Activated CD4-positive, alpha-beta T cell treated with anti-CD3 and anti-CD28 coated beads, Interleukin-2, amount 10 ng/mL, durations not matched to agents 24 days and 14 days (primary cell): ENCODE measurements around the gene PBX1. TPM values are rescaled to one million over a fixed set of nuclear protein-coding genes. Genes with fewer than 3 reads are reported as not detected.

Experiments
- DNase-seq: peaks from one replicate; pipeline ENCODE4 v3.0.0; 2022
- H3K27ac Mint-ChIP-seq: one replicate; pipeline ENCODE4 v1.8.0; 2022; ENCODE audit warnings: mild to moderate bottlenecking, mixed read lengths
- H3K27me3 Mint-ChIP-seq: one replicate; pipeline ENCODE4 v1.8.0; 2022; ENCODE audit warnings: mixed read lengths
- H3K36me3 Mint-ChIP-seq: one replicate; pipeline ENCODE4 v1.8.0; 2022; ENCODE audit warnings: low read depth, mild to moderate bottlenecking, mixed read lengths
- H3K4me1 Mint-ChIP-seq: one replicate; pipeline ENCODE4 v1.8.0; 2021; ENCODE audit warnings: mixed read lengths
- H3K4me3 Mint-ChIP-seq: one replicate; pipeline ENCODE4 v1.8.0; 2022; ENCODE audit warnings: mild to moderate bottlenecking, moderate library complexity, mixed read lengths
- H3K9me3 Mint-ChIP-seq: one replicate; pipeline ENCODE4 v1.8.0; 2021; ENCODE audit warnings: mixed read lengths
- intact Hi-C: fragments of 100-400 bp; cut with micrococcal nuclease; formaldehyde crosslinking; loops from one replicate; pipeline ENCODE4 v1.15.1; 2023
- total RNA-seq: library from RNA; stranded (reverse); gene quantifications from 2 replicates; pipeline ENCODE4 v1.2.3, GENCODE V29; 2022

PBX1 gene
- total RNA-seq, 1 donor from 2014 or later, result not detected

- H3K4me3 Mint-ChIP-seq, result no peak overlapping the region
- no peaks in the 10 kb centered on the region for H3K4me1 Mint-ChIP-seq
- no peaks in the 10 kb centered on the region for H3K36me3 Mint-ChIP-seq
- no peaks in the 10 kb centered on the region for H3K9me3 Mint-ChIP-seq
- intact Hi-C loops, result no loop called here
- DNase-seq, result no peak
- H3K27me3 Mint-ChIP-seq, result no peaks in the 10 kb centered on the region
- H3K27ac Mint-ChIP-seq, result no peak overlapping the region
These were observed 196.7 kb downstream of the PBX1 start for GRCh38 chr1:164755690-164756089.

GRCh38 chr1:164756741-164757140, 197.8 kb downstream of the PBX1 start:
- no peaks in the 10 kb centered on the region for H3K4me1 Mint-ChIP-seq
- H3K9me3 Mint-ChIP-seq, result no peaks in the 10 kb centered on the region
- H3K27ac Mint-ChIP-seq, result no peak overlapping the region
- H3K27me3 Mint-ChIP-seq, result no peaks in the 10 kb centered on the region
- no peak for DNase-seq
- intact Hi-C loops, result no loop called here
- no peaks in the 10 kb centered on the region for H3K36me3 Mint-ChIP-seq
- H3K4me3 Mint-ChIP-seq, result no peak overlapping the region

DNA sequence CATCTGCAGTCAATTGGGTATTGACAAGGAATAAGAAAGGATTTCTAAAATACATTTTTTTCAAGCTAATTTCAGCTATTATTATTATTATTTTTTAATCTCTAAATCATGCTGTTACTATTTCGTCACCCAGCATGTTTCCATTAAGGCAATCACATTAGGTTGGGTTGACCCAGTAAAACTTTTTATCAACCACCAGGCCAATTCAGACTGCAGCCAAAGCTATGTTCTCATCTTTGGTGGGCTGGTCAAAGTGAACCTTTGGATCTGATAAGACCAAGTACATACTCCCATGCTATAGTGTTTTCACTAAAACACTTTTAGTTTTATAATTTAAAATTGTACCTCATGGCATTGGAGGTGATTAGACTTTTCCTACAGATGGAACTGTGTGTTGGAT, 198.6 kb downstream of the PBX1 start:
- H3K9me3 Mint-ChIP-seq, result no peaks in the 10 kb centered on the region
- H3K4me1 Mint-ChIP-seq, result no peaks in the 10 kb centered on the region
- no peak for DNase-seq
- H3K27ac Mint-ChIP-seq, result no peak overlapping the region
- intact Hi-C loops, result no loop called here
- no peaks in the 10 kb centered on the region for H3K36me3 Mint-ChIP-seq
- H3K27me3 Mint-ChIP-seq, result no peaks in the 10 kb centered on the region
- no peak overlapping the region for H3K4me3 Mint-ChIP-seq

DNA sequence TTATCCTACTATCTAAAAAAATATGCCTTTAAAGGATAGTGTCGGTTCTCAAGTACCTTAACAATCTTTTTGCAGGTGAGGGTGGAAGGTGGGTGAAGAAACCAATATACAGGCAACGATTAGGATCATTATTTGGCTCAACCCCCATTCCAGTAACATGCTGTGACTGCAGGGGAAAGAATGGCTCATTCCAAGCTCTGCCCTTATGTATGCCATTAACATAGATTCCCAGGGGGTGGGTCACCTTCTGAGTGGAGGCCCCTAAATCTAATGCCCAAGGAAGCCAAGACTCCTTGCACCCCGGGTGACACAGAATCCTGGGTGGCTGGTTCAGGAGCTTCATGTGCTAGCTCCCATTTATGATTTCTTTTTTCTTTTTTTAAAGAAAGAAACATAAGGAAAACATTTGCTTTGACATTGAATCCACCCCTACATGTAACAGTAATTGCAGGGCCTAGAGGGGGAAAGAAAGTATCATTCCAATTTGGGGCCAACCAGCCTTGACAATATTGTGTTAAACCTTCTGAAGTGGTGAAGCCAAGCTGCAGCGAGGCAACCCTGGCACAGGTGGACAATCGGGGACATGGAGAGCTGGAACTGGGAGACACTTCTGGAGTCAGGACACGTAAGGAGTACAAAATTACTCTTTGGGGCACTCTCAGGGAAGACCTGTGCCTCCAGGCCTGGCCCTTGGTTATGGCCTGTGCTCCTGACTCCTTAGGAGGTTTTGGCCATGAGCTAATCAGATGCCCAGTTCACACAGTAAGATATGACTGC, 200.3 kb downstream of the PBX1 start:
- H3K27me3 Mint-ChIP-seq, result no peaks in the 10 kb centered on the region
- intact Hi-C loops, result no loop called here
- no peak overlapping the region for H3K27ac Mint-ChIP-seq
- H3K36me3 Mint-ChIP-seq, result no peaks in the 10 kb centered on the region
- H3K4me1 Mint-ChIP-seq, result no peaks in the 10 kb centered on the region
- DNase-seq, result no peak
- no peak overlapping the region for H3K4me3 Mint-ChIP-seq
- no peaks in the 10 kb centered on the region for H3K9me3 Mint-ChIP-seq

DNA sequence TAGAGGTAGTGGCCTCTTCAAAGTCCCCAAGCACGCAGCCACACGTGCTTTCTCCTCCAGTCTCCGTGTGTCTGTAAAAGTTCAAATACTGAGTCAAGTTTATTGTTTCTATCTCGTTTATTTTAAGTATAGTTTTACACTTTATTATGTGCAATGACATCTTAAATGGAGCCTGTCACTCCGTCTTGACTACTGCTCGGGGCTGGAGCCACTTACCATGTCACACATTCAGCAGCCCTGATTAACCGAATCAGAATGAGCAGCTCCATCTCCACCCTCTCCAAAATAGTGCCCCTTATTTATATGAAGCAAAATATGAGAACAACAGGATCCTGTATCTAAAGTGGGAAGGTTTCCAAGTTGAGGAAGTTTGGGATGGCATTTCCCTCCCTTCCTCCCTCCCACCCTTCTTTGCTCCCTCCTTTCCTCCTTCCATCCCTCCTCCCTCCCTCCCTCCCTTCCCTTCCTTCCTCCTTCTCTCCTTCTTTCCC, 201.0 kb downstream of the PBX1 start:
- no peak overlapping the region for H3K4me3 Mint-ChIP-seq
- DNase-seq, result no peak
- H3K4me1 Mint-ChIP-seq, result no peaks in the 10 kb centered on the region
- H3K27me3 Mint-ChIP-seq, result no peaks in the 10 kb centered on the region
- no peaks in the 10 kb centered on the region for H3K36me3 Mint-ChIP-seq
- intact Hi-C loops, result no loop called here
- H3K27ac Mint-ChIP-seq, result no peak overlapping the region
- H3K9me3 Mint-ChIP-seq, result no peaks in the 10 kb centered on the region

DNA sequence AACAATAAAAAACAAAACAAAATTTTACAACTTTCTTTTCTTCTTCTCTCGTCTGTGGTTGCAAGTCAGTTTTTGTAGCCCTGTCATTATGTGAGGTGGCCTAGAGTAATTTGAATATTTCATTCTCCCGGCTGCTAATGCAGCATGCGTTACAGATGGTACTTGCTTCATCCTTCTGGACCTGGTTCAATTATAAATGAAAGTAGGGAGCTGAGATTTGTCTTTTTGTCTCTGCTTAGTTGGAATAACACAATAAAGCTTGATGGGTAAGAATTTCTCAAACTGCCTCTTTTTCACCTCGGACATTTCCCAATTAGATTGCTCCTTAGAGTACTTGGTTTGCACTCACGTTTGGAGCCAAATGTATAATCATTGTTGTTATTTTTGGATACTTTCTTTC, 201.6 kb downstream of the PBX1 start:
- DNase-seq, result no peak
- no peaks in the 10 kb centered on the region for H3K36me3 Mint-ChIP-seq
- H3K27me3 Mint-ChIP-seq, result no peaks in the 10 kb centered on the region
- intact Hi-C loops, result no loop called here
- no peaks in the 10 kb centered on the region for H3K4me1 Mint-ChIP-seq
- H3K9me3 Mint-ChIP-seq, result no peaks in the 10 kb centered on the region
- no peak overlapping the region for H3K27ac Mint-ChIP-seq
- no peak overlapping the region for H3K4me3 Mint-ChIP-seq

DNA sequence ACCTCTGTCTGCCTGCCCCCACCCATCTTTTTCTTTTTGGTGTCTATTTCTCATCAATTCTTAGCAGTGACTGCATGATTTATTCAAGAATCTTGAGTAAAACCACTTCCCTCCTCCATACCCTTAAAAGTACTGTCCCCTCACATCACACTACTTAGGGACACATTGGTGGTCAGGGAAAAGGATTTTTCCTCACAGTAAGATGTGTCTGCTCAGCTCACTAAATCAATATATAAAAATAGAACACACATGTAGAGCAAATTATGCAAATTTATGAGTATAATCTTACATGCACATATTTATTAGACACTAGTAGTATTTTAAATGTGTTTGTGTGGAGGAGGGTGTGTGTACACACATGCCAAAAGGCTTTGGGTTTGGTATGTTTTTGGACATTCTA, 202.0 kb downstream of the PBX1 start:
- Mint-ChIP-seq H3K36me3 (no peaks in the 10 kb centered on the region), H3K9me3 (no peaks in the 10 kb centered on the region), H3K27ac (no peak overlapping the region), H3K4me3 (no peak overlapping the region), H3K27me3 (no peaks in the 10 kb centered on the region), H3K4me1 (no peaks in the 10 kb centered on the region)
- intact Hi-C loops, result no loop called here
- no peak for DNase-seq

DNA sequence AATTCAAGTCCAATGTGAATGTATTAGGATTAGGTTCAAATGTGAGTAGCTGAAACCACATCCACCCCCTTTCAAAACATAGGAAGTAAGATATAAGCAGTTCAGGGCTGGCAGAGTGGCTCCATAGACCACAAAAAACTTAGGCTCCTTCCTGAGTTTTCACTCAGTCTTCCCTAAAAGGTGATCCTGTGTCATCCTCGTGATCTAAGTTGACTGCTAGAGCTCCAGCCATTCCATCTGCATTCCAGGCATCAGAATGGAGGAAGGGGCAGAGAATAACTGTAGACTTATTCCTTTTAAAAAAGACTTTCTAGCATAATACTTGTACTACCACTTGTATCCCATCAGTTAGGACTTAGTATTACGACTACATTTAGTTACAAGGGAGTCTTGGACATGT, 204.1 kb downstream of the PBX1 start:
- intact Hi-C loops, result no loop called here
- no peak for DNase-seq
- Mint-ChIP-seq H3K9me3 (no peaks in the 10 kb centered on the region), H3K27ac (no peak overlapping the region), H3K4me1 (no peaks in the 10 kb centered on the region), H3K4me3 (no peak overlapping the region), H3K27me3 (no peaks in the 10 kb centered on the region), H3K36me3 (no peaks in the 10 kb centered on the region)

DNA sequence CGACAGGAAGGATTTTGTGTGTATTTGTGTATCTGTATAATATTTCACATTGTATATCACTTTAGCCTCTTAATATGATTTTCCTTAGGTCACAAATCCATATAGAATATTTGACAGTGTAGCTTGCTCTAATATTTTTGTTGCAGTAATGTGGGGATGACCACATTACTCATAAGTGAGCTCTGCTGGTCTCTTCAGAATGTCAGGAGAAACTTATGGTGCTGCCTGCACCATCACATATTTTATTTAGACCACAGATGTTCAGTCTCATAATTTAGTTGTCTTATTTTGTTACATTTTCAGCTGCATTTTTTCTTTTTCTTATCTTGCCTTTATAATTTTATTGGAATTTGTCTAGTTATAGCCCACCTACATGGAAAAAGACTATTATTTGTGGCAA, 205.3 kb downstream of the PBX1 start:
- H3K9me3 Mint-ChIP-seq, result no peaks in the 10 kb centered on the region
- H3K36me3 Mint-ChIP-seq, result no peaks in the 10 kb centered on the region
- DNase-seq, result no peak
- H3K27me3 Mint-ChIP-seq, result no peaks in the 10 kb centered on the region
- H3K27ac Mint-ChIP-seq, result no peak overlapping the region
- no peak overlapping the region for H3K4me3 Mint-ChIP-seq
- intact Hi-C loops, result no loop called here
- H3K4me1 Mint-ChIP-seq, result no peaks in the 10 kb centered on the region

- Mint-ChIP-seq H3K27me3 (no peaks in the 10 kb centered on the region), H3K9me3 (no peaks in the 10 kb centered on the region), H3K4me3 (no peak overlapping the region), H3K4me1 (no peaks in the 10 kb centered on the region), H3K27ac (no peak overlapping the region), H3K36me3 (no peaks in the 10 kb centered on the region)
- intact Hi-C loops, result no loop called here
- no peak for DNase-seq
These were observed 206.6 kb downstream of the PBX1 start for GRCh38 chr1:164765557-164765956.

- Mint-ChIP-seq H3K36me3 (no peaks in the 10 kb centered on the region), H3K4me3 (no peak overlapping the region), H3K27ac (no peak overlapping the region), H3K27me3 (no peaks in the 10 kb centered on the region), H3K9me3 (no peaks in the 10 kb centered on the region), H3K4me1 (no peaks in the 10 kb centered on the region)
- DNase-seq, result no peak
- intact Hi-C loops, result no loop called here
These were observed 207.2 kb downstream of the PBX1 start for GRCh38 chr1:164765992-164766720.

- Mint-ChIP-seq H3K4me1 (no peaks in the 10 kb centered on the region), H3K4me3 (no peak overlapping the region), H3K9me3 (no peaks in the 10 kb centered on the region), H3K27me3 (no peaks in the 10 kb centered on the region), H3K27ac (no peak overlapping the region), H3K36me3 (no peaks in the 10 kb centered on the region)
- DNase-seq, result no peak
- intact Hi-C loops, result no loop called here
These were observed 208.9 kb downstream of the PBX1 start for GRCh38 chr1:164767752-164768402.

- H3K36me3 Mint-ChIP-seq, result no peaks in the 10 kb centered on the region
- H3K9me3 Mint-ChIP-seq, result no peaks in the 10 kb centered on the region
- H3K27me3 Mint-ChIP-seq, result no peaks in the 10 kb centered on the region
- no peak overlapping the region for H3K27ac Mint-ChIP-seq
- intact Hi-C loops, result no loop called here
- H3K4me1 Mint-ChIP-seq, result no peaks in the 10 kb centered on the region
- no peak overlapping the region for H3K4me3 Mint-ChIP-seq
- no peak for DNase-seq
These were observed 209.6 kb downstream of the PBX1 start for GRCh38 chr1:164768619-164769018.

- no peak overlapping the region for H3K27ac Mint-ChIP-seq
These were observed 210.6 kb downstream of the PBX1 start for GRCh38 chr1:164769486-164770130.

More at GRCh38 chr1:164769486-164770130, 210.6 kb downstream of the PBX1 start:
- no peak for DNase-seq
- no peaks in the 10 kb centered on the region for H3K27me3 Mint-ChIP-seq
- no peaks in the 10 kb centered on the region for H3K36me3 Mint-ChIP-seq
- no peaks in the 10 kb centered on the region for H3K4me1 Mint-ChIP-seq
- intact Hi-C loops, result no loop called here
- no peaks in the 10 kb centered on the region for H3K9me3 Mint-ChIP-seq
- H3K4me3 Mint-ChIP-seq, result no peak overlapping the region
